GM21528 (cell line): ENCODE results near the gene SLC25A38.
"Not testable (repeated sequence)": the region's sequence is repeated elsewhere in the genome, so short reads cannot be mapped to it uniquely, and the experiment has no call there.

Experiments
- ATAC-seq: cut with Tn5 transposase; IDR thresholded peaks from one replicate; pipeline ENCODE4 v1.9.1; 2021; ENCODE audit warnings: mild to moderate bottlenecking, moderate library complexity; ENCODE audit not compliant: unreplicated experiment, low FRiP score

SLC25A38 gene, protein sequence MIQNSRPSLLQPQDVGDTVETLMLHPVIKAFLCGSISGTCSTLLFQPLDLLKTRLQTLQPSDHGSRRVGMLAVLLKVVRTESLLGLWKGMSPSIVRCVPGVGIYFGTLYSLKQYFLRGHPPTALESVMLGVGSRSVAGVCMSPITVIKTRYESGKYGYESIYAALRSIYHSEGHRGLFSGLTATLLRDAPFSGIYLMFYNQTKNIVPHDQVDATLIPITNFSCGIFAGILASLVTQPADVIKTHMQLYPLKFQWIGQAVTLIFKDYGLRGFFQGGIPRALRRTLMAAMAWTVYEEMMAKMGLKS

DNA sequence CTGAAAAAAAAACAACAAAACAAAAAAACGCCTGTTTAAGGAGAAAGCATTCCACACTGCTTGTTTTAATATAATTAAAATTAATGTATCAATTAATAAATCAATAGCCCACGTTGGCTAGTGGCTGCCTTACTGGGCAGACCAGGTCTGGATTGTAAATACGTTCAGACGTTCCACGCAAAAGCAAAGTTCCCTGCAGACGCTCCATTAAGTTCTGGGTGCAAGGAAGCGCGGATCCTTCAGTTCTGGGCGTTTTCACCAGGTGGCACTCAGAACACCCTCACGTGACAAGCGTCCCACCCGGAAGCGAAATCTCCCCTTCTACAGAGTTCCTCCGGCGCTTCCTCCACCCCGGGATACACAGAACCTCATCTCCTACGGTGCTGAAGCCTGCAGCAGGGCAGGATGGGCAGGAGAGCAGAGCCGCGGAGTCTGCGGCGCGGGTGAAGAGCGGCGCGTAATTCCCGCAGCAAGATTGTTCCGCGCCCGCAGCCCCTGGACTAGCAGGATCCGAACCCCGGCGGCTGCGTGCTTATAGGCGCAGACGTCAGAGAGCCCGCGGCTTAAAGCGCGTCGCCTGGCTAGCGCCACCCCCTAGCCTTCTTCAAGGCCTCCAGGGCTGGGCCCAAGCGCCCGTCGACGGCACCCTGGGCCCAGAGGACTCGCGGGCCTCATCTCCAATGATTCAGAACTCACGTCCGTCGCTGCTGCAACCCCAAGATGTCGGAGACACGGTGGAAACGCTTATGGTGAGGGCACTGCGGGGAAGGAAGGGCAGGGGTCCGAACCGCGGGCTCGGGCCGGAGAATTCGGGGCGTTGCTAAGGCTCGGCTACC, at the start of gene SLC25A38:
Gene SLC25A38 (plus strand): TSS at position 326 of the 836 bp plus-strand sequence. CDS start 355 bp downstream, at position 681.
- peak; percentile 78 for ATAC-seq

DNA sequence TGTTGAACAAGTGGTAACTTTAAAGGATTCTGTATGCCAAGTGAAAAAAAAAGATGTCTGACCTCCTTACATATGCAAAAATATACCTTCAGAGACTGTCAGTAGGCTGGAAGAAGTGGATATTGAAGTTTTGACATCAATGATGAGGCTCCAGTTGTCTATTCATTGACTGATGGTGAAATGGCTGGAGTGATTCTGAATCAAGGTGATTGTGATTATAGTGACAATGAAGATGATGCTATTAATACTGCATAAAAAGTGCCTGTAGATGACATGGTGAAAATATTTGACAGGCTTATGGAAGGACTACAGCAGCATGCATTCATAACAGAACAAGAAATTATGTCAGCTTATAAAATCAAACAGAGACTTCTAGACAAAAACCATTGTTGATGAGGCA, 49.6 kb upstream of the SLC25A38 start:
- ATAC-seq, result no peak

DNA sequence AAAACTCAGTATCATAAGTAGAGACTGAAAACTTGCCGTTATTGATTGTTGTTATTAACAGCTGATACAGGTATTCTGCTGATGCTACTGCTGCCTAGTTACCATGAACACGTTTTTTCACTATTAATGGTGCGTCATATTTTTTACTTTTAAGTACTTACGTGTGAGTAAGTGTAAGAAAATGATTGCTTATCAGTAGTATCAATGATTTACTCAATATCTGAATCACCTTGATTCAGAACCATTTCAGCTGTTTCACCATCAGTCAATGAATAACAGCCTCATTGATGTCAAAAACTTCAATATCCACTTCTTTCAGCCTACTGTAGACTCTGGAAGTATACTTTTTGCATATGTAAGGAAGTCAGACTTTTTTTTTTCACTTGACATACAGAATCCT, 49.0 kb upstream of the SLC25A38 start:
- ATAC-seq, result no peak

DNA sequence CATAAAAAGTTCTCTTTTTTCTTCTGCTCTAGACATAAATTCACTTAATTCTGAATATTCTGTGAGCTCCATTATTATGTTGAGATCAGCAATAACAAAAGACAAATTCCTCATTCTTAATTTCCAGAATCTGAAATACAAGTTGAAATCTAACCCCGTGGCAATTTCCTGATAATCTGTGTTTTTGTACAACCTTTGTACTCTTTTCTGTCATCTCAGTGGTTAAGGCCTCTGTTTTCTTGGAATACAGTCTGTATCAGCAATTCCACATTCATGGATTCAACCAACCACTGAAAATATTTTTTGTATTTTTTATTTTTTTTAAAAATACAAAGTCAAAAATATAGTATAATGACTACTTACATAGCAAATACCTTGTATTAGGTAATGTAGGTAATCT, 45.0 kb upstream of the SLC25A38 start:
- ATAC-seq, result no peak

DNA sequence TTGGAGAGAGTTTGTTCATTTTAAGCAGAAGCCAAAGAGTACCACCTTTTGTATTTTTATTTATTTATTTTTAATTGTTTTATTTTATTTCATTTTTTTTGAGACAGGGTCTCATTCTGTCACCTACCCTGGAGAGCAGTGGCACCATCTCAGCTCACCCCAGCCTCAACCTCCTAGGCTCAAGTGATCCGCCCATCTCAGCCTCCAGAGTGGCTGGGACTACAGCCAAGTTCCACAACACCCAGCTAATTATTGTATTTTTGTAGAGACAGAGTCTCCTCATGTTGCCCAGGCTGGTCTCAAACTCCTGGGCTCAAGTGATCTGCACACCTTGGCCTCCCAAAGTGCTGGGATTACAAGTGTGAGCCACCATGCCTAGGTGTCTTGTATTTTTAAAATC, 44.1 kb upstream of the SLC25A38 start:
- ATAC-seq, result no peak

DNA sequence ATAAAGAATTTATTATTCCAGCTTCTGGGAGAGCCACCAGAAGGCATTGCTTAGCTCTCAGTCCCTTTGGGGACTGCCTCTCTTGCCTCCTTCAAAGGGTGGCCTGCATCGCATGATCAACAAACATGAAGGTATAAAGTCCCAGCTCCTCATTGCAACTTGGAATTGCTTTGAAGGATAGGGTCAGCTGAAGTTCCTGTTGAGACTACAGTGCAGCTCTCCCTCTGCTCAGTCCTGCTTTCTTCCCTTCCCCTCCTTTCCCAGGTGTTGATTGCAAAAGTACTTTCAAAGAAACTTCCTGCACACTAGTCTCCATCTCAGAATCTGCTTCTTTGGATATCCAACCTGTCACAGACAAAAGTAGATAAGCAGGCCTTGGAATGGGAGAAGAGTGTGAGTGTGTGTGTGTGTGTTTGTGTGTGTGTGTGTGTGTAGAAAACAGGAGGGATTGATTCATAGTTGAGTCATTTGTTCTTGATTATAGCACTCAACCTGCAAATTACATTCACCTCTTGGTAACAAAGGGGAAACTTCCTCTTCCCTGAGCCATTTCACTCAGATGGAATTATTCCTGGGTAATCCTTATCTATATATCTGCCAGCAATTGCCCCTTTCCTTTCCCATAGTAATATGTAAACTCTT, 40.0 kb upstream of the SLC25A38 start:
- no peak for ATAC-seq

DNA sequence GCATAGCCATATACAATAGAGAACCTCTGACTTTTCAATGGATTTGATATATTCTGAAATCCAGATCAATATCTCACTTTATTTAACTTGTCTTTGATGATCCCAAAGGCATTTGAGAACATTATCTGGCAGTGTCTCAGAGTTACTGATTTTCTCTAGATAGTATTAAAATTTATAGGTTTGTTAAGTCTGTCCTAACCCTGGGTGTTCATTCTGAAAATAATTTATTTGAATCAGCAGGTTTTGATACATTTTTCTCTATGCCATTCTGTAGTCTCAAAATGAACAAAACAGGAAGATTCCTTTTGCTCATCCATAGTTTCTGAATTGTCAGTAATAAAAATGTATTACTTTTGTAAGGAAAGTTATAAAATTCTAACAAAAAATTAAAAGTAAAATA, 39.4 kb upstream of the SLC25A38 start:
- no peak for ATAC-seq

DNA sequence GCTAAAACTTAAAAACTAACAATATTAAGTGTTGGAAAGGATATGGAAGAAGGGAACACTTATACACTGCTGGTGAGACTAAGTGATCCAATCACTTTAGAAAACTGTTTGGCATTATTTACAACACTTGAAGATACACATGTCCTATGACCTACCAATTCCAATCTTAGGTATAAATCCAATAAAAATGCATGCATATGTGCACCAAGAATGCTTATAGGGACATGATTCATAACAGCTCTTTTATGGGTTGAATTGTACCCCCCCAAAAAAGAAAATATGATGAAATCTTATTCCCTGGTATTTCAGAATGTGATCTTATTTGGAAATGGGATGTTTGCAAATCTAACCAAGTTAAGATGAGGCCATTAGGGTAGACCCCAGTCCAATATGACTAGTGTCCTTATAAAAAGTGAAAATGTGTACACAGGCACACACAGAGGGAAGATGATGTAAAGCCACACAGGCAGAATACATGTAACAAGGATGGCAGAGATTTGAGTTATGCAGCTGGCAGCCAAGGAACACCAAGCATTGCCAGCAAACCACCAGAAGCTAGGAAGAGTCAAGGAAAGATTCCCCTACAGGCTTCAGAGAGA, 38.3 kb upstream of the SLC25A38 start:
- no peak for ATAC-seq

DNA sequence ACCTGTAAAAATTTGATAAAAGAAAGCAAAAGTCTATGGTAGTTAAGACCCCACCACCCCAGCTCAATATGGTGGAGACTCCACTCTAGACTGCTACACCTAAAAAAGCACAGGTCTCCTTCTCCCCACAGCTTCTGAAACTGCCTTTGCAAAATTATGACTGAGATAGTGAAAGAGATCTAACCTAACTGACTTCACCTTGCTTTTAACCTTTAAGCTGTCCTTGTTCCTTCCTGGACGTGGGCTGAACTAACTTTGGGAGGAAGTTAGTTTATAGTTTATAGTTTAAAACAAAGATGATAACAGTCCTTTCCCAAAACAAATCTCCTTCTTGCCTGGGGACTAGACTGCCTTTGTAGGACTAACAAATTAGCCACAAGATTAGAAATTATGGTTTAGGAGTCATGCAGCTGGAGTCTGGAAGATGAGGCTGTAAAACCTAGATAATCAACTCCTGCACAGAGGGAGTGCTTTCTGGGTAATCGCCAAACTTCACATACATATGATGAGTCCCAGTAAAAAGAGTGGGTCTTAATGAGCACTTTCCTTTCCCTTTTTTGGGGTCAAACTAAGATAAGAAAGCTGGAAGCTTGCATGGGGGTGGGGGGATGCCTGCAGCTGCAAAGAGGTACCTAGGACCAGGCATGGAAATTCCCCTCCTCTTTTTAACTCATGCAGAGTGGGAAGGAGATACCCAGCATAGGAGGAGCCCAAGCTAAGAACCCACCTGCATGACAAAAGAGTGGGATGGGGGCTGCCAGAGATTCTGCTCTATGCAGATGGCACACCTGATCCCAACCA, 36.2 kb upstream of the SLC25A38 start:
- peak; percentile 68 for ATAC-seq

DNA sequence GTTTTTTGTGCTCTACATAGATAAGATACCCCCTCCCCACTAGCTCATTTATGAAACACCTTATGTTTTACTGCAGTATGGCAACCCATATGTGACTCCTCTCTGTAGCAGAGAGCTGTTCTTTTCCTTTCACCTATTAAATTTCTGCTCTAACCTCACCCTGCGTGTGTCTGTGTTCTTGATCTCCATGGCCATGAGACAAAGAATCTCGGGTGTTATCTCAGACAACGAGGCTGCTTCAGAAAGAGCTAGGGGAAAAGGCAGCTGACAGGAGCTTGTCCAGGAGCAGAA, 35.6 kb upstream of the SLC25A38 start:
- no peak for ATAC-seq

DNA sequence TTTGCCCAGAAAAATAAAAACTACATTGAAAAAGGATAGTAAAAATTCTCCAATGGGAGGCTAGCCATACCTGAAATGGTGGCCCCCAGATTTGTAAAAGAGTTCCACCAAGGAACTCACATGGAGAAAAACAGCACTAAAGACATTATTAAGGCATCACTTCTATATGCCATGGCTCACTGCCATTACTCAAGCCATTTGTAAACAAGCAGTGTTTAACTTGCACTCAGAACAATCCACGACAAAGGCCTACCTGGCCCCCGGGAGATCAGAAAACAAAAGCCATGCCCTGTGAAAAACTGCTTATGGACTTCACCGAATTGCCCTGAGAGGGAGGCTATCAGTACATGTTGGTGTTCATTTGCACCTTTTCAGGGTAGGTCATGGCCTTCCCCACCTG, 34.1 kb upstream of the SLC25A38 start:
- no peak for ATAC-seq

DNA sequence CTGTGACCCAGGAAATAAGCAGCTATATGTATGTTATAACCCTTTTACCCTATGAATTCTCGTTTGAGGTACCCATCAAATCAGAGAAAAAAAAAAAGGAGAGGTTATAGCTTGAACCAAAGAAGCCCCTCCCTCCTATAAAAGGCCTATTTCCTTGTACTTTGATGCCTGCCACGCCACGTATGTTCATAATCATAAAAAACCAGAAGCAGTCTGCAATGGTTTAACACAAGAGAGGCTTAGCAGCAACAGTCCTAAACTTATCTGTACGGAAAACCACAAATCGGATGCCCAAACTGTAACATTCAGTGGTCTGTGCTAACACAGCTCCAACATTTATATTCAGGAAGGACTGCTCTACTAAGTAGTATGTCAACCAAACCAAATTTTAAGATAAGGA, 32.5 kb upstream of the SLC25A38 start:
- ATAC-seq, result no peak

DNA sequence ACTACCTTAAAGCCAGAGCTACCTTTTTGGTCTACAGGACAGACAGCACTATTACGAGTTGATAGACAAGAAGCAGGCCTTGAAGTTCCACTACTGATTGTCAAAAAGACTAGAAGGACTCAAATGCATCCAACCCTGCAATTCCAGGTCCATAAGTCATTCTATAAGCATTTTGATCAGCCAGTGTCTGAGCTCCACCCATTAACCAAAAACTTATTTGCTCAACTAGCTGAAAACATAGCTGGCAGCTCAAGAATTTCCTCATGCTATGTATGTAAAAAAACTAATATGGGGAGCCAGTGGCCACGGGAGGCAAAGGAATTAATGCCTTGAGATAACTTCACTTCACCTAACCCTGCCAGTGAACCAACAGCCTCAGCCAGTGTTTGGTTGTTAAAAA, 32.0 kb upstream of the SLC25A38 start:
- ATAC-seq, result not testable (repeated sequence)

DNA sequence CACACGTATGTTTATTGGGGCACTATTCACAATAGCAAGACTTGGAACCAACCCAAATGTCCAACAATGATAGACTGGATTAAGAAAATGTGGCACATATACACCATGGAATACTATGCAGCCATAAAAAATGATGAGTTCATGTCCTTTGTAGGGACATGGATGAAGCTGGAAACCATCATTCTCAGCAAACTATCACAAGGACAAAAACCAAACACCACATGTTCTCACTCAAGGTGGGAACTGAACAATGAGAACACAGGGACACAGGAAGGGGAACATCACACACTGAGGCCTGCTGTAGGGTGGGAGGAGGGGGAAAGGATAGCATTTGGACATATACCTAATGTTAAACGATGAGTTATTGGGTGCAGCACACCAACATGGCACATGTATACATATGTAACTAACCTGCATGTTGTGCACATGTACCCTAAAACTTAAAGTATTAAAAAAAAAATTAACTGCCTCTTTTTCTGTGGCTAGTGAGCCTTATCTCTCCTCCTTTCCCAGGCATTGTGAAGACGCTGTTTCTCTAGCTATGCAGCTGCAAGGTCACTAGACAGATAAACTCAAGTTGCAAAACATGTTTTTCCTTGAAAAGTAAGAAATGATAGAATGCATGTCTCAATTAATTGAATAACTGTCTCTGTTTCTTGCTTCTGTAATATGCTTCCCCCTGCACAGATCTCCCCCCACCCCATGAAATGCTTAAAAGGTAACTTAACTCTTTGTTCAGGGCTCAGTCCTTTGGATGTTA, 29.8 kb upstream of the SLC25A38 start:
- ATAC-seq, result not testable (repeated sequence)

DNA sequence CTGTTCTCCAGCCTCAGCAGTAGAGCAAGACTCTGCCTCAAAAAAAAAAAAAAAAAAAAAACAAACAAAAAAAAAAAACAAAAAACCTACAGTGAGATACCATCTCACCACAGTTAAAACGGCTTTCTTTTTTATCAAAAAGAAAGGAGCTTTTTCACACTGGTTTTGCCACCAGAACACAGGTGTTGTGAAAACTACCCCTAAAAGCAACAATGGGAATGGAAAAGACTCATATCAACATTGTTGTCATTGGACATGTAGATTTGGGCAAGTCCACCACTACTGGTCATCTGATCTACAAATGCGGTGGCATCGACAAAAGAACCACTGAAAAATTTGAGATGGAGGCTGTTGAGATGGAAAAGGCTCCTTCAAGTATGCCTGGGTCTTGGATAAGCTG, 24.8 kb upstream of the SLC25A38 start:
- no peak for ATAC-seq

DNA sequence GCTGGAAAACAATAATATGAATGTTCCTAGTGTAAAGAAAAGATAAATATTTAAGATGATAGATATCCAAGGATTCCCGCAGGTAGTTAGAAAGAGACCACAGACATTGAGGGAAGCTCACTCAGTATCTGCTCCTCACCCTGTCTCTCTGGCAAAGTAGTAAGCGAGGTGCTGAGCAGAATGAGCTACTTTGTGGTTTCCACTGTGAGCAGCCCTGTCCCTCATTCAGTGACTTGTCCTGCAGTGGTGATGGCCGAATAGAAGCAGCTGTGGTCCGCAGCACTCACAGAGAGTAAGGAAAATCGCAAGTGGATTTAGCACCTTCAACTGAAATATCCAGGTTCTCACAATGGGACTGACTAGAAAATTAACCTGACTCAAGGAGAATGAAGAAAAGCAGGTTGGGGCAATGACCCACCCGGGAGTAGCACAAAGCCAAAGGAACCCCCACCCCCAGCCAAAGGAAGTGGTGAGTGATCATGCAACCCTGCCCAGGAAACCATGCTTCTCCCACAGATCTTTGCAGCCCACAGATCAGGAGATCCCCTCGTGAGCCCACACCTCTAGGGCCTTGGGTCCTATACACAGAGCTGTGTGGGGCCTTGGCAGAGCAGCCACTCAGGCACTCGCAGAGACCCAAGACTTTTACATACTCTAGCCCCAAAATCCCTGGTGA, 21.8 kb upstream of the SLC25A38 start:
- peak; percentile 67 for ATAC-seq

DNA sequence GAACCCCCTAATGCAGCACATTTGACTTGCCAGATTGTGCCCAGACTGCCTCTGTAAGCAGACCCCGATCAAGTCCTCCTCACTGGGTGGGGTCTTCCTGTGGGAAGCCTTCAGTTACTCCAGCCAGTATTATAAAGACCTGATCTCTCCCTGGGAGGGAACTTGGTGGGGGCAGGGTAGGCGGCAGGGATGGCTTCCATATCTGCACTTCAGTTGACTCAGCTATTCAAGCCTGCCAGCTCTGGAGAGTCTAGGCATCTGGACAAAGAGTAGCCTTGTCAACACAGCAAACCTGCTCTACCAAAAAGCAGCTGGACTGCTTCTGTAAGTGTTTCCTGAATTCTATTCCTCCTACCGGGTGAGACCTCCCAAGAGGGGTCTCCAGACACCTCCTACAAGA, 21.0 kb upstream of the SLC25A38 start:
- no peak for ATAC-seq

DNA sequence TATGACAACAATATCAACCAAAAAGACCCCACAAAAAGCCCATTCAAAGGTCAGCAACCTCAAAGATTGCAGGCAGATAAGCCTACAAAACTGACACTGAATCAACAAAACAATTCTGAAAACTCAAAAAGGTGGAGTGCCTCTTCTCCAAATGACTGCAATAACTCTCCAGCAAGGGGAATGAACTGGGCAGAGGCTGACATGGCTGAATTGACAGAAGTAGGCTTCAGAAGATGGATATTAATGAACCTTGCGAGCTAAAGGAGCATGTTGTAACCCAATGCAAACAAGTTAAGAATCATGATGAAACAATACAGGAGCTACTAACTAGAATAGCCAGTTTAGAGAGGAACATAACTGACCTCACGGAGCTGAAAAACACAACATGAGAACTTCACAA, 20.4 kb upstream of the SLC25A38 start:
- no peak for ATAC-seq

DNA sequence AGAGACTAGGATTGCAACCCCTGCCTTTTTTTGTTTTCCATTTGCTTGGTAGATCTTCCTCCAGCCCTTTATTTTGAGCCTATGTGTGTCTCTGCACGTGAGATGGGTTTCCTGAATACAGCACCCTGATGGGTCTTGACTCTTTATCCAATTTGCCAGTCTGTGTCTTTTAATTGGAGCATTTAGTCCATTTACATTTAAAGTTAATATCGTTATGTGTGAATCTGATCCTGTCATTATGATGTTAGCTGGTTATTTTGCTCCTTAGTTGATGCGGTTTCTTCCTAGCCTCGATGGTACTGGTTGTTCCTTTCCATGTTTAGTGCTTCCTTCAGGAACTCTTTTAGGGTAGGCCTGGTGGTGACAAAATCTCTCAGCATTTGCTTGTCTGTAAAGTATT, 12.7 kb upstream of the SLC25A38 start:
- not testable (repeated sequence) for ATAC-seq
